ENCODE results near the gene SPACA4. TPM values are rescaled to one million over a fixed set of nuclear protein-coding genes. Genes with fewer than 3 reads are reported as not detected.

SPACA4 gene
- total RNA-seq (2012; rRNA removed) (not detected in 2 replicates), polyA plus RNA-seq (2012; rRNA removed) (not detected in 2 replicates), Bru-seq, nascent RNA (not detected), BruChase-seq, experiment 1, labeled RNA remaining after a 6-hour chase (not detected), BruChase-seq, experiment 2, labeled RNA remaining after a 2-hour chase (not detected)
- not detected in 2 replicates for polyA plus RNA-seq (2012; cell fraction: cytosol; rRNA removed)
- not detected in 2 replicates for polyA plus RNA-seq (2012; cell fraction: nucleus; rRNA removed; ENCODE audit: low replicate concordance)
- long read RNA-seq: 0 reads

DNA sequence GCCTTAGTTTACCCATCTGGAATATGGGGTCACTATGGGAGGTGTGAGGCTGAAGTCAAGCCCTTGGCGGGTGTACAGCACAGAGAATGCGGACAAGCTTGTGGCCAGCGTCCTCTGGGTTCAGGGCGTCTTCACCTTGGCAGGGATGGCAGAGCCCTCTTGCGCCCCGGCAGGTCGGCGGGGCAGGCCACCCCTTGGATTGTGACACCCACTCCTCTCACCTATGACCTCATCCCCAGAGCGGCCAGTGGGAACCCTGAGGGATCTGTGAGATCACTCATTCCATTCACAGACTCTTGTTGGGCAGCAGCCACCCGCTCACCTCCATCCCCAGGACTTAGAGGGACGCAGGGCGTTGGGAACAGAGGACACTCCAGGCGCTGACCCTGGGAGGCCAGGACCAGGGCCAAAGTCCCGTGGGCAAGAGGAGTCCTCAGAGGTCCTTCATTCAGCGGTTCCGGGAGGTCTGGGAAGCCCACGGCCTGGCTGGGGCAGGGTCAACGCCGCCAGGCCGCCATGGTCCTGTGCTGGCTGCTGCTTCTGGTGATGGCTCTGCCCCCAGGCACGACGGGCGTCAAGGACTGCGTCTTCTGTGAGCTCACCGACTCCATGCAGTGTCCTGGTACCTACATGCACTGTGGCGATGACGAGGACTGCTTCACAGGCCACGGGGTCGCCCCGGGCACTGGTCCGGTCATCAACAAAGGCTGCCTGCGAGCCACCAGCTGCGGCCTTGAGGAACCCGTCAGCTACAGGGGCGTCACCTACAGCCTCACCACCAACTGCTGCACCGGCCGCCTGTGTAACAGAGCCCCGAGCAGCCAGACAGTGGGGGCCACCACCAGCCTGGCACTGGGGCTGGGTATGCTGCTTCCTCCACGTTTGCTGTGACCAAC is at the start of gene SPACA4:
TSS of gene SPACA4 (plus strand) at position 280 of the 896 bp plus-strand sequence. CDS start at position 517, 237 bp downstream.
- ChIA-PET CTCF (no interaction called here), POLR2A (ENCODE audit: unreplicated experiment) (interaction anchor here (0.8 kb wide), 1 partner anchor 12 kb away, joined by 4 read pairs; the partner anchor contains the start of genes RPL18 and SPHK2)
- BruUV-seq (replicated peaks): no TSS peak
- no peak within 1 kb of the TSS for H3K27ac ChIP-seq (ENCODE audit: insufficient read depth, low read length)
- no peak within 1 kb of the TSS for H3K9ac ChIP-seq (ENCODE audit: low read depth, low read length)
- no peak within 1 kb of the TSS for H4K8ac ChIP-seq (ENCODE audit: low read depth in 2 of 2, low read length in 2 of 2)
- H3K14ac ChIP-seq (replicated peaks; ENCODE audit: low read depth, low read length): no peak within 1 kb of the TSS
- H3K4ac ChIP-seq (ENCODE audit: low read depth, low read length): no peak within 1 kb of the TSS
- WGBS, 2 experiments (ENCODE audit: extremely low coverage in 2 of 2, insufficient read length in 1 of 2): 81% methylated on average over 24 of the region's 39 CpGs; no CpG with 5 or more reads in 1 of the 2 experiments
- no peak within 1 kb of the TSS for H3K23ac ChIP-seq (ENCODE audit: low read depth, low read length)
- H3K56ac ChIP-seq (ENCODE audit: extremely low read depth, insufficient read depth, low read length): no peak within 1 kb of the TSS
- H4K91ac ChIP-seq (ENCODE audit: insufficient read depth, low read depth, low read length): no peak within 1 kb of the TSS
- no peak within 1 kb of the TSS for H2AK5ac ChIP-seq (ENCODE audit: low read depth, low read length)
- H4K20me1 ChIP-seq (ENCODE audit: insufficient read depth, low read length): no peaks in the 10 kb centered on the region
- no peak within 1 kb of the TSS for H3K4me2 ChIP-seq (ENCODE audit: low read depth, low read length)
- dilution Hi-C loops (cut with HindIII; ENCODE audit: low sequenced_read_pairs, unreplicated experiment): no loop called here
- DNase-seq (no peak), ATAC-seq (ENCODE audit: low read depth) (no peak)
- no peak within 1 kb of the TSS for H2BK15ac ChIP-seq (ENCODE audit: low read depth, low read length)
- peak within 1 kb of the TSS; percentile 24 for H2AK9ac ChIP-seq (replicated peaks; ENCODE audit: low read depth, low read length, poor library complexity)
- H3K9me1 ChIP-seq (ENCODE audit: insufficient read depth, low read length): no peaks in the 10 kb centered on the region
- H3K9me3 ChIP-seq (ENCODE audit: control insufficient read depth, insufficient read depth, low read length): no peaks in the 10 kb centered on the region
- H2BK20ac ChIP-seq (ENCODE audit: low read depth, low read length): no peak within 1 kb of the TSS
- H2BK120ac ChIP-seq (ENCODE audit: low read depth, low read length): no peak within 1 kb of the TSS
- H3K4me3 ChIP-seq (ENCODE audit: insufficient read depth, low read depth, low read length): no peak within 1 kb of the TSS
- no peak within 1 kb of the TSS for H2BK5ac ChIP-seq (ENCODE audit: low read depth, low read length, poor library complexity, severe bottlenecking)
- H3K27me3 ChIP-seq (ENCODE audit: control insufficient read depth, insufficient read depth, low read length): peaks cover 2% of the 10 kb centered on the region; the same call in 1 of the 2 replicates
- no peaks in the 10 kb centered on the region for H3K4me1 ChIP-seq (ENCODE audit: control insufficient read depth, insufficient read depth, low read length)
- no peak within 1 kb of the TSS for H4K5ac ChIP-seq (ENCODE audit: low read depth, low read length)
- intact Hi-C loops (cut with micrococcal nuclease): no loop called here
- in situ Hi-C loops (cut with MboI; ENCODE audit: low sequenced_read_pairs): no loop called here
- no peak within 1 kb of the TSS for H3K18ac ChIP-seq (ENCODE audit: low read depth, low read length)
- H2AFZ ChIP-seq (replicated peaks; ENCODE audit: low read length, poor library complexity): no peak within 1 kb of the TSS
- H3K79me1 ChIP-seq (ENCODE audit: low read depth in 1 of 2, low read length in 2 of 2): no peaks in the 10 kb centered on the region
- H3K36me3 ChIP-seq (ENCODE audit: control insufficient read depth, insufficient read depth, low read length): no peaks in the 10 kb centered on the region
- no peak for TF ChIP-seq MXI1 (IDR thresholded peaks at IDR 0.05; ENCODE audit: borderline replicate concordance, low read depth, low read length)
- no peak for TF ChIP-seq POLR2A (IDR thresholded peaks at IDR 0.05; ENCODE audit: low read depth, low read length)
- no peak for TF ChIP-seq FOS (IDR thresholded peaks at IDR 0.05; ENCODE audit: low read depth, low read length)
- TF ChIP-seq CHD1 (IDR thresholded peaks at IDR 0.05; ENCODE audit: low read depth, low read length): no peak
- TF ChIP-seq RFX5 (IDR thresholded peaks at IDR 0.05; ENCODE audit: low read depth, low read length): no peak
- no peak for TF ChIP-seq SMC3 (IDR thresholded peaks at IDR 0.05; ENCODE audit: low read depth, low read length)
- TF ChIP-seq, protein P1, sequence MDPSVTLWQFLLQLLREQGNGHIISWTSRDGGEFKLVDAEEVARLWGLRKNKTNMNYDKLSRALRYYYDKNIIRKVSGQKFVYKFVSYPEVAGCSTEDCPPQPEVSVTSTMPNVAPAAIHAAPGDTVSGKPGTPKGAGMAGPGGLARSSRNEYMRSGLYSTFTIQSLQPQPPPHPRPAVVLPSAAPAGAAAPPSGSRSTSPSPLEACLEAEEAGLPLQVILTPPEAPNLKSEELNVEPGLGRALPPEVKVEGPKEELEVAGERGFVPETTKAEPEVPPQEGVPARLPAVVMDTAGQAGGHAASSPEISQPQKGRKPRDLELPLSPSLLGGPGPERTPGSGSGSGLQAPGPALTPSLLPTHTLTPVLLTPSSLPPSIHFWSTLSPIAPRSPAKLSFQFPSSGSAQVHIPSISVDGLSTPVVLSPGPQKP (IDR thresholded peaks at IDR 0.05; ENCODE audit: borderline replicate concordance, low read depth, low read length): no peak
- TF ChIP-seq BHLHE40 (IDR thresholded peaks at IDR 0.05; ENCODE audit: low read depth, low read length): no peak
- TF ChIP-seq MAZ (IDR thresholded peaks at IDR 0.05; ENCODE audit: borderline replicate concordance, low read depth, low read length): no peak
- TF ChIP-seq, protein P2, sequence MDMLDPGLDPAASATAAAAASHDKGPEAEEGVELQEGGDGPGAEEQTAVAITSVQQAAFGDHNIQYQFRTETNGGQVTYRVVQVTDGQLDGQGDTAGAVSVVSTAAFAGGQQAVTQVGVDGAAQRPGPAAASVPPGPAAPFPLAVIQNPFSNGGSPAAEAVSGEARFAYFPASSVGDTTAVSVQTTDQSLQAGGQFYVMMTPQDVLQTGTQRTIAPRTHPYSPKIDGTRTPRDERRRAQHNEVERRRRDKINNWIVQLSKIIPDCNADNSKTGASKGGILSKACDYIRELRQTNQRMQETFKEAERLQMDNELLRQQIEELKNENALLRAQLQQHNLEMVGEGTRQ (IDR thresholded peaks at IDR 0.05; ENCODE audit: low read depth, low read length): no peak
- no peak for TF ChIP-seq RCOR1 (IDR thresholded peaks at IDR 0.05; ENCODE audit: insufficient replicate concordance, low read length)
- TF ChIP-seq, protein P3, sequence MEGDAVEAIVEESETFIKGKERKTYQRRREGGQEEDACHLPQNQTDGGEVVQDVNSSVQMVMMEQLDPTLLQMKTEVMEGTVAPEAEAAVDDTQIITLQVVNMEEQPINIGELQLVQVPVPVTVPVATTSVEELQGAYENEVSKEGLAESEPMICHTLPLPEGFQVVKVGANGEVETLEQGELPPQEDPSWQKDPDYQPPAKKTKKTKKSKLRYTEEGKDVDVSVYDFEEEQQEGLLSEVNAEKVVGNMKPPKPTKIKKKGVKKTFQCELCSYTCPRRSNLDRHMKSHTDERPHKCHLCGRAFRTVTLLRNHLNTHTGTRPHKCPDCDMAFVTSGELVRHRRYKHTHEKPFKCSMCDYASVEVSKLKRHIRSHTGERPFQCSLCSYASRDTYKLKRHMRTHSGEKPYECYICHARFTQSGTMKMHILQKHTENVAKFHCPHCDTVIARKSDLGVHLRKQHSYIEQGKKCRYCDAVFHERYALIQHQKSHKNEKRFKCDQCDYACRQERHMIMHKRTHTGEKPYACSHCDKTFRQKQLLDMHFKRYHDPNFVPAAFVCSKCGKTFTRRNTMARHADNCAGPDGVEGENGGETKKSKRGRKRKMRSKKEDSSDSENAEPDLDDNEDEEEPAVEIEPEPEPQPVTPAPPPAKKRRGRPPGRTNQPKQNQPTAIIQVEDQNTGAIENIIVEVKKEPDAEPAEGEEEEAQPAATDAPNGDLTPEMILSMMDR (conservative IDR thresholded peaks at IDR 0.05; ENCODE audit: low read depth, low read length): no peak
- TF ChIP-seq CEBPB (IDR thresholded peaks at IDR 0.05; ENCODE audit: low read depth, low read length): no peak
